HG03521 (cell line): ENCODE data around the gene AGO4.
"Not testable (repeated sequence)": the region's sequence is repeated elsewhere in the genome, so short reads cannot be mapped to it uniquely, and the experiment has no call there.

Source experiments
- ATAC-seq: cut with Tn5 transposase; IDR thresholded peaks from one replicate; pipeline ENCODE4 v1.9.1; 2021; ENCODE audit warnings: mild to moderate bottlenecking, moderate library complexity; ENCODE audit not compliant: unreplicated experiment

The AGO4 gene

GRCh38 chr1:35807614-35808449 is at the start of gene AGO4:
Gene AGO4 (plus strand): TSS chr1:35808016. CDS start chr1:35808417, 401 bp downstream.
- no peak for ATAC-seq

GRCh38 chr1:35762141-35762540 is 45.7 kb upstream of the AGO4 start:
- ATAC-seq = no peak

- ATAC-seq = no peak
Measured at GRCh38 chr1:35763201-35763600, 44.6 kb upstream of the AGO4 start.

DNA sequence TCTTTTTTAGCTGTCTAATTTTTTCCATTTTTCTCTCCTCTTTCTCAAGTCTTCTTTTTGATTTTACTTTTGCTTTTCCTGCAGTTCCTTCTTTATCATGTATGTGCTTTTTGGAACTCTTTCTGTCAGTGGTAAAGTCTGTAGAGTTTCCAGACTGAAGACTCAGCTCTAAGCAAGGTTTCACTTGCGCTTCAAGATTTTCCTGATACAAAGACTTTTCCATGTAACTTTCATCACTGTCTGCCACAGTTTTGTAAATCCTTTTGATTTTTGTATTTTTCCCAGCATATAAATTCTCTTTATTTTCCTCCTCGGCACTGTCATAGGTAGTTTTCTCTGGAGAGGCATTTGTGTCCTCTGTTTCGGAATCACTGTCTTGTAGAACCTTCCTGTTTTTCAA is 43.5 kb upstream of the AGO4 start:
- ATAC-seq = no peak

- ATAC-seq = no peak
Measured at GRCh38 chr1:35768350-35769187, 39.2 kb upstream of the AGO4 start.

DNA sequence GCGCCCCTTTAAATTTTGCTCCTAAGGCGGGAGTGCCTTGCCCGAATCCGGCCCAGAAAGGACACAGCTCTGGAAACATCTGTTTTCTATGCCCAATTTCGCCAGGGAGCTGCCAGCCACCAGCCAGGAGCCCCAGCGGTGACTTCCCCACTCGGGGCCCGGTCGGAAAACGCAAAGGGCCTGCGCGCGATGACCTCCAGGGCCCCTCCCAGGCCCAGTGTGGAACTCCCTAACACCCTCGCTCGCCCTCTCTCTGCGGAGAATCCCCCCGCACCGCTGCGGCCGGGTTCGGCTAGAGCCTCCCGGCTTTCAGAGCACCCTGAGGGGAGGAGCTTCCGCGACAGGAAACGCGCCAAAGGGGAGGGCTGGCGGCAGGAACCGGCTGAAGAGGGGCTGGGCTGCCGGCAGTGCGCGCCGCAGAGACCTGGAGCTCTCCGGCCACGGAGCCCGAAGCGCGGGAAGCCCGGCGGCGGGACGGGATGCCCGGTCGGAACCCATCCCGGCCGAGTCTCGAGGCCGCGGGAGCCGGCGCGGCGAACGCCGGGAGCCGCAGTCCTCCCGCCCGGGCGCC is 38.5 kb upstream of the AGO4 start:
- ATAC-seq = peak; percentile 77

DNA sequence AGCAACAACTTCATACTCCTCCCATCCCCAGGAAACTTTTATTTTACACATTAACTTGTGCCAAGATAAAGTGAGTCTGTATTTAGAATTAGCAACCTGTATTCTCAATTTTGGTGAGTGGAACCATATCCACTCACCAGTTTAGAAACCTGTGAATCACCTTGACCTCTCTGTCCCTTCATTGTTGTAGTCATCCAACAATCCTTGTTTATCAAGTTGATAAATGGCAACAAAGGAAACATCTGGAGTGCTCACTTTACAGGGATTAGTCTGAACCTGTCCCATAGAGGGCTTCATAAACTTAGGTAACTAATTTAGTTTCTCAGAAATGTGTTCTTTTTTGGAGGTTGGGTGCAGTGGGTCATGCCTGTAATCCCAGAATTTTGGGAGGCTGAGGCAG is 34.1 kb upstream of the AGO4 start:
- ATAC-seq = no peak

GRCh38 chr1:35776172-35776571 is 31.6 kb upstream of the AGO4 start:
- not testable (repeated sequence) for ATAC-seq

GRCh38 chr1:35777109-35777508 is 30.7 kb upstream of the AGO4 start:
- no peak for ATAC-seq

- no peak for ATAC-seq
Measured at GRCh38 chr1:35783055-35783583, 24.7 kb upstream of the AGO4 start.

DNA sequence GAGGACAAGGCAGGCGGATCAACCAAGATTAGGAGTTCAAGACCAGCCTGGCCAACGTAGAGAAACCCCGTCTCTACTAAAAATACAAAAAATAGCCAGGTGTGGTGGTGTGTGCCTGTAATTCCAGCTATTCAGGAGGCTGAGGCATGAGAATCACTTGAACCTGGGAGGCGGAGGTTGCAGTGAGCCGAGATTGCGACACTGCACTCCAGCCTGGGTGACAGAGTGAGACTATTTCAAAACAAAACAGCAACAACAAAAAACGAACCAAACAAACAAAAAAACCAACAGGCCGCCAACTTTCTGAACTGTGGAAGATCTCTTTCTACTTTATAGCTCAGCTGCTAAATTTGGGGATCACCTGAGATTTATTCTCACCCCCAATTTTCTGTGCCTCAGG is 23.5 kb upstream of the AGO4 start:
- ATAC-seq = not testable (repeated sequence)

DNA sequence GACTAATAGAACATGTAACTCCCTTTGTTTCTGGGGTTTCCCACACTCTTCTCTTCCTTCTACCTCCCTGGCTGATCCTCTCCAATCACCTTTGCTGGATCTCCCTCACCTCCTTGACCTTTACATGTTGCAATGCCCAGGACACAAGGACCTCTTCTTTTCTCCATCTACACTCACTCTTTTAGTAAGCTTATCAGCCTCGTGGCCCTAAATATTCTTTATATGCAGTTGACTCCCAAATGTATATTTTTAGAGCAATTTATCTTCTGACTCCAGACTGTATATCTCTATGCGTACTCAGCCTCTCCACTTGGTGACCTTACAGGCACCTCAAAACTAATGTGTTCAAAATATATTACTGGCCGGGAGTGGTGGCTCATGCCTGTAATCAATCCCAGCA is 19.7 kb upstream of the AGO4 start:
- no peak for ATAC-seq

DNA sequence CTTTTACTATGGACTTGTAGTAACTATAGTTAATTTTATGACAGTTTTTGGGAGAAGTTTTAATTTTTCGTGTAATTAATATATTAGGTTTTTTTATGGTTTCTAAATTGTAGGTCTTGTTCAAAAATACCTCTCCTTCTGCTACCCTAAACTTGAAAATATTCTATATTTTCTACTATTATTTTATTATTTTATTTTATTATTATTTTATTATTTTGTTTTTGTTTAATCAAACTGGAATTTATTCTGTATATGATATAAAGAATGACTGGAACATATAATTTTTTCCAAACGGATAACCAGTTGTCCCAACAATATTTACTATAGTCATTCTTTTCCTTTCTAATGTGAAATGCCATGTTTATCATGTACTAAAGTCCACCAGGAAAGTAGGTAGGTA is 17.1 kb upstream of the AGO4 start:
- no peak for ATAC-seq

DNA sequence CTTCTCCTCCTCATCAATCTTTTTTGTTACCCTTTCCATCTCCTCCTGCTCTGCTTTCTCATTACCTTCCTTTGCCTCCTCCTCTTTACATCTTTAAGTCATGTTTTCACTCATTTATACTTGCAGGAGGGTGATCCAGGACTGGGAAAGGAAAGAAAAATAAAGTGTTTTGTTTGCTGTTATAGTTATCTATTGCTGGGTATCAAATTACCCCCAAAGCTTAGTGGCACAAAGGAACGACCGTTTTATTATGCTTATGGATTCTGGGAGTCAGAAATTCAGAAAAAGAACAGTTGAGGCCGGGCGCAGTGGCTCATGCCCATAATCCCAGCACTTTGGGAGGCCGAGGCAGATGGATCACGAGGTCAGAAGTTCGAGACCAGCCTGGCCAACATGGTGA is 12.5 kb upstream of the AGO4 start:
- no peak for ATAC-seq

- ATAC-seq = no peak
Measured at GRCh38 chr1:35797380-35797779, 10.4 kb upstream of the AGO4 start.

GRCh38 chr1:35798019-35798418 is 9.8 kb upstream of the AGO4 start:
- ATAC-seq = not testable (repeated sequence)

GRCh38 chr1:35800167-35800887 is 7.5 kb upstream of the AGO4 start:
- not testable (repeated sequence) for ATAC-seq

DNA sequence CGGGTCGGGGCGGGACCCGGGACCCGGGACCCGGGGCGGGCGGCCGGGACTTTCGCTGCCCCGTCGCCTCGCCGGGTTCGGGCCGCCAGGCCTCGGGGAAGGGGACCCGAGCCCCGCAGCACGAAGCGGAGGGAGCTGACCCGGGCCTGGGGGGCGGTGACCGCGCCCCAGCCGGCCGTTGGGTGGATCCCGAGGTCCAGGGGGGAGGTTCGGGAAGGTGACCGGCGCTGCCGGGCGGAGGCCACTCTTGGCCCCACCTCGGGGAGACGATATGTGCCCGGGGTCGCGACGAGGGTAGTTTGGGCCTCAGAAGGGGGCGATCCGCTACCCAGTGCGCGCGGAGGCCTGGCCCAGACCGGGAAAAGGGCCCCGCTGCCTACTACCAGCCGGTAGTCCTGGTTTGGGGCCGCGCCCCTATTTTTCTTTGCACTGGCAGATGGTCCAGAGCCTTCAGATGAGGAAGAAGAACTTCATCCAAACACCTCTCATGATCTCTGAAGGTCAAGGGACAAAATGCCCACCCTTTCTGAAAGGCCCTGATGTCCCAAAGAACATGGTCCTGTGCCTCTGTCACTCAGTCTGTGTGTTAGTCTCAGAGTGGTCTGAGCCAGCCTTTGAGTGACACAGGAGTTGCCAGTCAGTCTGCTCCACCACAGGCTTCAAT is 766 bp downstream of the AGO4 start:
- no peak for ATAC-seq

DNA sequence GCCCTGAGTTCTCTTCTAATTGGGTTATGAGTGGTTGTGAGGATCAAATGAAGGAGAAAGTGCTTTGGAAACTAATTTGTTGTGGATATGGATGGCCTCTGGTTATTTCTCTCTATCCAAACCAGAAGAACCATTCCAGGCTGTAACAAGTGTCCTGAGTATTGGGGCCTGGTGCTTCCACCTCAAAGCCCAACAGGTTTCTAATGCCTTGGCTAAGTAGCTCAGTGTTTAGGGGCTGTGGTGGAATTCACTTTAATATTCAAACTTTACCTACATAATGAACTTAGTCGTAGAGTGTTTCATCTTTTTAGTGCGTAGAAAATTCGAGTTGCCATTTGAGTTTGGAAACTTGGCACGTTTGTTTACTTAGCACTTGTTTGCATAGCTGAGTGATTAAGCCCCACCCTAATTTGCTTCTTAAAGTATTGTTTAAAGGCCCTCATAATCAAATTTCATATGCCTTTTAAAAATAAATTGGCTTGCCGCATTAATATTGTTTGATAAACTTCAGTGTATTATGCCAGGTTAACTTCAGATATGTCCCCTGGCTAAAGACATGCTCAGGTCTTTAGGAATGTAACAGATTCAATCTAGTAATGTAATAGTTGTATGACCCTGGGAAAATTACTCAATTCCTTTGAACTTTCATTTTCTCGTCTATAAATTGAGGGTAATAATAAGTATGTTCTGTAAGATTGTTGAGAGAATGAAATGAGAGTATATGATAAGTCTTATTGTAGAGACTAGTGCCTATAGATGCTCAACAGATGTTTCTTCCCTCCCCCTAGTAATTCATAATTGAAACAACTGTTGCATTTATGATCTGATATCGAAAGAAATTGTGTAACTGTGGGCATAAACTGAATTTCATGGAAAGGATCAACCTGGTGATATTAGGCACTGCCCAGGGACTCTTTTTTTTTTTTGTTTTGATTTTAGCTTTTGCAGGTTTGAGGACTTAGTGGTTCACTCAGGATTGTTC is 1.6 kb downstream of the AGO4 start:
- no peak for ATAC-seq
